ENCODE measurements around the gene FAM156A. TPM values are rescaled to one million over a fixed set of nuclear protein-coding genes. Genes with fewer than 3 reads are reported as not detected.
"Not testable (repeated sequence)": the region's sequence is repeated elsewhere in the genome, so short reads cannot be mapped to it uniquely, and the experiment has no call there.

Gene FAM156A
- polyA plus RNA-seq, 3 donors: 3.4 to 92.6 (median 5.6) TPM

DNA sequence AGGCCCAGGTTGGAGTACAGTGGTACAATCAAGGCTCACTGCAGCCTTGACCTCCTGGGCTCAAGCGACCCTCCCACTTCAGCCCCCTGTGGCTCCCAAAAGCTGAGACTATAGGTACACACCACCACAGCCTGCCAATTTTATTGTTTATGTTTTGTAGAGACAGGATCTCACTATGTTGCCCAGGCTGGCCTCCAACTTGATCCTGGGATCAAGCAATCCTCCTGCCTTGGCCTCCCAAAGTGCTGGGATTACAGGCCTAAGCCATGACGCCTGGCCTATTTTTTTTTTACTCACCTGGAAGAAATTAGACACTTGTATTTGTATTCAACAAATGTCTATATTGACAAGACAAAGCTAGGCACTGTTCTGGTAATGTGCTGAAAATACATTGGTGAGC is 25.1 kb downstream of the FAM156A start:
- Histone ChIP-seq H3K4me1 (ENCODE audit: control insufficient read depth in 1 of 2, insufficient read depth in 2 of 2, low read length in 2 of 2) (peaks cover 4 to 14% of the 10 kb centered on the region in 2 donors), H3K4me2 (replicated peaks; ENCODE audit: extremely low read depth, low read length, poor library complexity, severe bottlenecking) (no peak overlapping the region), H2AFZ (ENCODE audit: insufficient read depth, low read depth, low read length, poor library complexity, severe bottlenecking) (no peak overlapping the region), H3K36me3 (replicated peaks in 1 of 2; ENCODE audit: control insufficient read depth in 1 of 2, insufficient read depth in 2 of 2, low read length in 2 of 2) (no peaks in the 10 kb centered on the region), H3K27me3 (ENCODE audit: control insufficient read depth in 2 of 2, insufficient read depth in 2 of 2, low read length in 2 of 2) (no peaks in the 10 kb centered on the region), H3K79me2 (ENCODE audit: insufficient read depth, low read length) (no peaks in the 10 kb centered on the region), H3K27ac (ENCODE audit: low read depth in 1 of 2, low read length in 2 of 2) (no peak overlapping the region), H3K9ac (ENCODE audit: insufficient read depth, low read length, poor library complexity, severe bottlenecking) (no peak overlapping the region), H3K9me3 (replicated peaks in 1 of 2; ENCODE audit: control insufficient read depth in 1 of 2, insufficient read depth in 1 of 2, low read length in 2 of 2) (no peaks in the 10 kb centered on the region), H4K20me1 (ENCODE audit: insufficient read depth, low read length) (no peaks in the 10 kb centered on the region), H3K4me3 (replicated peaks in 1 of 3; ENCODE audit: low read depth in 2 of 3, low read length in 3 of 3) (no peak overlapping the region)
- peaks cover 0 to 15% (median 1%) of the 10 kb centered on the region in 7 donors for H3K9me3 Mint-ChIP-seq
- peaks cover 0 to 4% of the 10 kb centered on the region in 2 donors for H3K36me3 Mint-ChIP-seq
- peak overlapping the region in 1 of 7 donors; percentile 5 for H3K27ac Mint-ChIP-seq
- H3K27me3 Mint-ChIP-seq (ENCODE audit: low read depth in 3 of 3): peaks cover 0 to 15% (median 2%) of the 10 kb centered on the region in 3 donors
- no CpG with 5 or more reads among the region's 2 CpGs for WGBS (ENCODE audit: insufficient coverage)
- peaks cover 11% of the 10 kb centered on the region for H3K4me1 Mint-ChIP-seq
- intact Hi-C loops (cut with micrococcal nuclease): no loop called here
- TF ChIP-seq, protein P1, sequence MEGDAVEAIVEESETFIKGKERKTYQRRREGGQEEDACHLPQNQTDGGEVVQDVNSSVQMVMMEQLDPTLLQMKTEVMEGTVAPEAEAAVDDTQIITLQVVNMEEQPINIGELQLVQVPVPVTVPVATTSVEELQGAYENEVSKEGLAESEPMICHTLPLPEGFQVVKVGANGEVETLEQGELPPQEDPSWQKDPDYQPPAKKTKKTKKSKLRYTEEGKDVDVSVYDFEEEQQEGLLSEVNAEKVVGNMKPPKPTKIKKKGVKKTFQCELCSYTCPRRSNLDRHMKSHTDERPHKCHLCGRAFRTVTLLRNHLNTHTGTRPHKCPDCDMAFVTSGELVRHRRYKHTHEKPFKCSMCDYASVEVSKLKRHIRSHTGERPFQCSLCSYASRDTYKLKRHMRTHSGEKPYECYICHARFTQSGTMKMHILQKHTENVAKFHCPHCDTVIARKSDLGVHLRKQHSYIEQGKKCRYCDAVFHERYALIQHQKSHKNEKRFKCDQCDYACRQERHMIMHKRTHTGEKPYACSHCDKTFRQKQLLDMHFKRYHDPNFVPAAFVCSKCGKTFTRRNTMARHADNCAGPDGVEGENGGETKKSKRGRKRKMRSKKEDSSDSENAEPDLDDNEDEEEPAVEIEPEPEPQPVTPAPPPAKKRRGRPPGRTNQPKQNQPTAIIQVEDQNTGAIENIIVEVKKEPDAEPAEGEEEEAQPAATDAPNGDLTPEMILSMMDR (IDR thresholded peaks at IDR 0.05): no peak
- no peak overlapping the region for H3K4me3 Mint-ChIP-seq
- no peak for DNase-seq

DNA sequence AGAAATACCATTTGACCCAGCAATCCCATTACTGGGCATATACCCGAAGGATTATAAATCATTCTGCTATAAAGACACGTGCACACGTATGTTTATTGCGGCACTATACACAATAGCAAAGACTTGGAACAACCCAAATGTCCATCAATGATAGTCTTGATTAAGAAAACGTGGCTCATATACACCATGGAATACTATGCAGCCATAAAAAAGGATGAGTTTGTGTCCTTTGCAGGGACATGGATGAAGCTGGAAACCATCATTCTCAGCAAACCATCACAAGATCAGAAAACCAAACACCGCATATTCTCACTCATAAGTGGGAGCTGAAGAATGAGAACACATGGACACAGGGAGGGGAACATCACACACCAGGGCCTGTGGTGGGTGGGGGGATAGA is 28.1 kb downstream of the FAM156A start:
- WGBS (ENCODE audit: insufficient coverage): no CpG with 5 or more reads among the region's 6 CpGs
- peaks cover 19% of the 10 kb centered on the region for H3K4me1 Mint-ChIP-seq
- H3K36me3 ChIP-seq (replicated peaks in 1 of 2; ENCODE audit: control insufficient read depth in 1 of 2, insufficient read depth in 2 of 2, low read length in 2 of 2); H4K20me1 ChIP-seq (ENCODE audit: insufficient read depth, low read length); H3K4me3 ChIP-seq (replicated peaks in 1 of 3; ENCODE audit: low read depth in 2 of 3, low read length in 3 of 3); intact Hi-C loops (cut with micrococcal nuclease); H3K4me2 ChIP-seq (replicated peaks; ENCODE audit: extremely low read depth, low read length, poor library complexity, severe bottlenecking); H3K9ac ChIP-seq (ENCODE audit: insufficient read depth, low read length, poor library complexity, severe bottlenecking); H3K27ac ChIP-seq (ENCODE audit: low read depth in 1 of 2, low read length in 2 of 2); H3K27ac Mint-ChIP-seq; H3K27me3 ChIP-seq (ENCODE audit: control insufficient read depth in 2 of 2, insufficient read depth in 2 of 2, low read length in 2 of 2); H3K9me3 ChIP-seq (replicated peaks in 1 of 2; ENCODE audit: control insufficient read depth in 1 of 2, insufficient read depth in 1 of 2, low read length in 2 of 2); H2AFZ ChIP-seq (ENCODE audit: insufficient read depth, low read depth, low read length, poor library complexity, severe bottlenecking); DNase-seq; H3K4me3 Mint-ChIP-seq; H3K36me3 Mint-ChIP-seq; H3K79me2 ChIP-seq (ENCODE audit: insufficient read depth, low read length): not testable (repeated sequence)
- peaks cover 0 to 15% (median 1%) of the 10 kb centered on the region in 7 donors for H3K9me3 Mint-ChIP-seq
- H3K4me1 ChIP-seq (ENCODE audit: control insufficient read depth in 1 of 2, insufficient read depth in 2 of 2, low read length in 2 of 2): peaks cover 12 to 19% of the 10 kb centered on the region in 2 donors
- peaks cover 0 to 19% (median 2%) of the 10 kb centered on the region in 3 donors for H3K27me3 Mint-ChIP-seq (ENCODE audit: low read depth in 3 of 3)
